NT2/D1 (cell line): Measurements from ENCODE around the gene PLEKHA6.

ENCODE experiments used
- DNase-seq: peaks from one replicate; pipeline ENCODE4 v3.0.0-alpha.2; 2011; ENCODE audit warnings: low read depth, low spot score
- H3K27me3 ChIP-seq: 2 replicates; pipeline ENCODE4 v1.6.0; 2011; ENCODE audit warnings: mild to moderate bottlenecking; ENCODE audit not compliant: insufficient read length, insufficient read depth
- H3K36me3 ChIP-seq: 2 replicates; pipeline ENCODE4 v1.6.1; 2011; ENCODE audit warnings: mild to moderate bottlenecking, low read length, mixed read lengths; ENCODE audit not compliant: insufficient read depth, insufficient read length
- H3K4me1 ChIP-seq: 2 replicates; pipeline ENCODE4 v1.5.1; 2011; ENCODE audit not compliant: insufficient read depth, insufficient read length
- H3K4me3 ChIP-seq: 2 replicates; pipeline ENCODE4 v1.5.1; 2011; ENCODE audit warnings: low read depth; ENCODE audit not compliant: insufficient read length
- H3K9ac ChIP-seq: 2 replicates; pipeline ENCODE4 v1.6.0; 2011; ENCODE audit warnings: low read depth; ENCODE audit not compliant: insufficient read length
- H3K9me3 ChIP-seq: 2 replicates; pipeline ENCODE4 v1.5.1; 2011; ENCODE audit warnings: mild to moderate bottlenecking, low read length; ENCODE audit not compliant: insufficient read depth
- SUZ12 ChIP-seq: IDR thresholded peaks from 2 replicates; pipeline ENCODE4 v1.6.1; 2011; ENCODE audit not compliant: insufficient read length, insufficient read depth; ENCODE audit errors: extremely low read depth
- YY1 ChIP-seq: IDR thresholded peaks from 2 replicates; pipeline ENCODE4 v1.6.1; 2011; ENCODE audit not compliant: insufficient read length, insufficient read depth
- ZNF274 ChIP-seq: IDR thresholded peaks from 2 replicates; pipeline ENCODE4 v1.6.1; 2011; ENCODE audit warnings: mild to moderate bottlenecking, low read depth, low read length

Gene PLEKHA6

DNA sequence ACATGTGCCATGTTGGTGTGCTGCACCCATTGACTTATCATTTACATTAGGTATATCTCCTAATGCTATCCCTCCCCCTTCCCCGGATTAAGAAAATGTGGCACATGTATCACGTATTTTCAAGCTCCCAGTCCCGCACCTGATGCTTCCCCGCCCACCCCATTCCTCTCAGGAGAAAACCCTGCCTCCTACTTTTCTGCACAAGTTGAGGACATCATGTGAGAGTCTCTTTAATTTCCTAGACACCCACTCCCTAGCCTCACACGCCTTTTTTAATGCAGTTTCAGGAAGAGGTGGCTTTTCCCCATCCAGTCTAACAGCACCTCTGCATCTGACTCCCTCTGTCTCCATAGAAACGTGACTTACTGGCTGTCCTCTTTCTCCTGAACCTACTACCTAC, 87.8 kb downstream of the PLEKHA6 start:
- peaks cover 14% of the 10 kb centered on the region for H3K36me3 ChIP-seq
- H3K9me3 ChIP-seq, result no peaks in the 10 kb centered on the region
- H3K27me3 ChIP-seq, result no peaks in the 10 kb centered on the region
- peaks cover 5% of the 10 kb centered on the region for H3K4me1 ChIP-seq
- H3K4me3 ChIP-seq, result no peak overlapping the region
- no peak for DNase-seq
- TF ChIP-seq SUZ12 (no peak), ZNF274 (no peak)
- H3K9ac ChIP-seq, result no peak overlapping the region

DNA sequence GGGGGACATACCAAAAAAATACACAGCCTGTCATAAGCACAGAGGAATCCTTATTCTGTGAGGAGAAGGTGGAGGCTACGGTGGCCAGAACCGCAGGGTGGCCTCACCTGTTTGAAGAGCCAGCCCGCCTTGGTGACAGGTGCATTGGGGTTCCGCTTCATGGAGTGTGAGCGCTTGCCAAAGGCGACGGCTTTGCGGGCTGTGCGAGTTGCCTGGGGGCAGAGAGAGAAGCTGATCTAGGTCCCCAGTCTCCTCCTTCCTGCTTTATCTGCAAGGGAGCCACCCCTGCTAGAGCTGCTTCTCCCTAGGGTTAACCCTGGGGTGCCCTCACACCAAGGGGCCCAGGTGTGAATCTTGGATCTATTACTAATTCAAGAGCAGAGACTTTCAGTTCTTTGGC, 91.6 kb downstream of the PLEKHA6 start:
- DNase-seq, result no peak
- Histone ChIP-seq H3K27me3 (no peaks in the 10 kb centered on the region), H3K4me1 (peaks cover 7% of the 10 kb centered on the region), H3K4me3 (no peak overlapping the region), H3K9ac (no peak overlapping the region), H3K36me3 (peaks cover 25% of the 10 kb centered on the region), H3K9me3 (no peaks in the 10 kb centered on the region)
- TF ChIP-seq ZNF274, result no peak
- no peak for TF ChIP-seq YY1
- TF ChIP-seq SUZ12, result no peak

DNA sequence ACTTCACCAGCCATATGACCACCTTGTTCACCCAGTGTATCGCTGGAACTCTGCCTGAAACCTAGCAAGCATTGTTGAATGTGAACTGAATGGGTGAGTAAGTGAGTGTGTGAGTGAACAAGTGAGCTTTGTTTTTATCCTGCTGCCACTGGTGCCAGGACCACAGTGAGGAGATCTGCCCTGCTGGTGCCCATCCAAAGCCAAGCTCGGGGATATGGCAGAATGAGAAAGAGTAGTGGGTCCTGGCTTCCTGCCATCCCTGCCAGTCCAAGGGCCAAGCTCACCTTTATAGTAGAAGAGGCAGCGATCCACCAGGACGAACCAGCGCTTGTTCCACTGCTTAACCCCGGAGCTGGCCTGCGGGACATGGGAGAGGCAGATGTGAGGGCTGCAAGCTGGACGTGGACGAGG, 92.5 kb downstream of the PLEKHA6 start:
- H3K9ac ChIP-seq, result no peak overlapping the region
- H3K36me3 ChIP-seq, result peaks cover 22% of the 10 kb centered on the region

DNA sequence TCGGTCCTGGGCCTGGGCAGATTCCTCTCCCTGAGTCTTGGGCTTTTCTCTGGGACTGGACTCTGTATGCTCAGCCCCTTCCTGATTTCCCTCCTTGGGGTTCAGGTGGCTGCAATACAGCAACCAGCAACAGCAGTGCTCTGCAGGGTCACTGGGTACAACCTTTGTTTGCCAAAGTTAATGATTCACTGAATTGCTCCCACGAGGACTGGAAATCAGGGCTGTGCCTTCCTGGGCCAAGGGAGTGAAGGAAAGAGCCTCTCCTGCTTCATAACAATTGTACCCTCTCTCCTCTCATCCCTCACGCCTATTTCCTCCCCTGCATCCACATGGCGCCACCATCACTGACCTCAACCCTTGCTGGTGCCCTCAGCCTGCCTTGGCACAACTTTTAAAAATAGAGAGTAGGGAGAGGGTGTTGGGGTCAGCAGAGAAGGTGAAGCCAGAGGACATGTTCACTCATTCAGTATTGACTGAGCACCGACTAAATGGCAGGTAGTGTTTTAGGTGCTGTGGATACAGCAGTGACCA, 93.2 kb downstream of the PLEKHA6 start:
- no peak for TF ChIP-seq ZNF274
- no peak for TF ChIP-seq SUZ12
- no peak for TF ChIP-seq YY1
- peaks cover 22% of the 10 kb centered on the region for H3K36me3 ChIP-seq
- H3K9me3 ChIP-seq, result no peaks in the 10 kb centered on the region
- H3K4me1 ChIP-seq, result peaks cover 18% of the 10 kb centered on the region
- H3K4me3 ChIP-seq, result no peak overlapping the region
- no peaks in the 10 kb centered on the region for H3K27me3 ChIP-seq
- no peak overlapping the region for H3K9ac ChIP-seq
- no peak for DNase-seq

More for the DNA sequence above, 92.5 kb downstream of the PLEKHA6 start:
- H3K27me3 ChIP-seq, result no peaks in the 10 kb centered on the region
- no peaks in the 10 kb centered on the region for H3K9me3 ChIP-seq
- DNase-seq, result no peak
- TF ChIP-seq YY1 (no peak), SUZ12 (no peak), ZNF274 (no peak)
- H3K4me1 ChIP-seq, result peaks cover 15% of the 10 kb centered on the region
- H3K4me3 ChIP-seq, result no peak overlapping the region

DNA sequence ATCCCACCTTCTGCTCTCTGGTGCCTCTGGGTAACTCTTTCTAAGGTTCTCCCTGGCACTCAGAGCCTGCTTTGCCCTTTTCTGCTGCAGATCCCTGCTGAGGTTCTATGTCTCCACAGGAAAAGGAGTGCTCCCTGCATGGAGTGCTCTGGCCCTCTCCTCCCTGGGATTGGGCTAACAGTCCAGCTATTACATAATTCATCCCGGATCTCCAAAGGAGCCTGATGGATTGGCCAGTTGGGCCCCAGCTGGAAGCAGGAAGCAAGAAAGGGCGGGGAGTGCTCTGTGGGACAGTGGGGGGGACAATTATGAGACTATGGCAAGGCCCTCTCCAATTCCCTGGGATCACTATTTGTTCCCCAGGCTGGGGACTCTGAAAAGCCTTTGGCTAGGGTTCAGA, 94.1 kb downstream of the PLEKHA6 start:
- H3K9ac ChIP-seq, result no peak overlapping the region
- no peak overlapping the region for H3K4me3 ChIP-seq
- H3K4me1 ChIP-seq, result peaks cover 18% of the 10 kb centered on the region
- peaks cover 27% of the 10 kb centered on the region for H3K36me3 ChIP-seq
- no peak for DNase-seq
- H3K27me3 ChIP-seq, result no peaks in the 10 kb centered on the region
- H3K9me3 ChIP-seq, result no peaks in the 10 kb centered on the region
- no peak for TF ChIP-seq SUZ12
- TF ChIP-seq ZNF274, result no peak
- TF ChIP-seq YY1, result no peak

DNA sequence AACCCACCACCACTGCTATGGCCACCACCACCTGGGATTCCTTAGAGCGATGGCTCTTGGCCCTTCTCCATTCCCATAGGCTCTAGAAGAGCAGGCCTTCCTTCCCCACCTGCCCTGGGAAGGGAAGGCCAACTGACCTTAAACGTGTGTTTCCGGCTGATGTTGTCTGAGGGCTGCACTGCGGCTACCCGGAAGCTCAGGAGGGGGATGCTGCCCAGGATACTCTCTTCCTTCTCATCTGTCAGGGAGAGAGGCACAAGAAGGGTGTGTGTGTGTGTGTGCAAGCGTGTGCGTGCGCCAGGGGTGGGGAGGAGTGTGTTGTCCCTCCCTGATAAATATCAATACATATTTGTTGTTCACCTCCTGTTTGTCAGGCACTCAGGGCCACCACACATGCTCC, 94.9 kb downstream of the PLEKHA6 start:
- Histone ChIP-seq H3K27me3 (no peaks in the 10 kb centered on the region), H3K9ac (no peak overlapping the region), H3K9me3 (no peaks in the 10 kb centered on the region), H3K4me1 (peaks cover 18% of the 10 kb centered on the region), H3K36me3 (peaks cover 30% of the 10 kb centered on the region), H3K4me3 (no peak overlapping the region)
- DNase-seq, result no peak
- TF ChIP-seq YY1 (no peak), SUZ12 (no peak), ZNF274 (no peak)

DNA sequence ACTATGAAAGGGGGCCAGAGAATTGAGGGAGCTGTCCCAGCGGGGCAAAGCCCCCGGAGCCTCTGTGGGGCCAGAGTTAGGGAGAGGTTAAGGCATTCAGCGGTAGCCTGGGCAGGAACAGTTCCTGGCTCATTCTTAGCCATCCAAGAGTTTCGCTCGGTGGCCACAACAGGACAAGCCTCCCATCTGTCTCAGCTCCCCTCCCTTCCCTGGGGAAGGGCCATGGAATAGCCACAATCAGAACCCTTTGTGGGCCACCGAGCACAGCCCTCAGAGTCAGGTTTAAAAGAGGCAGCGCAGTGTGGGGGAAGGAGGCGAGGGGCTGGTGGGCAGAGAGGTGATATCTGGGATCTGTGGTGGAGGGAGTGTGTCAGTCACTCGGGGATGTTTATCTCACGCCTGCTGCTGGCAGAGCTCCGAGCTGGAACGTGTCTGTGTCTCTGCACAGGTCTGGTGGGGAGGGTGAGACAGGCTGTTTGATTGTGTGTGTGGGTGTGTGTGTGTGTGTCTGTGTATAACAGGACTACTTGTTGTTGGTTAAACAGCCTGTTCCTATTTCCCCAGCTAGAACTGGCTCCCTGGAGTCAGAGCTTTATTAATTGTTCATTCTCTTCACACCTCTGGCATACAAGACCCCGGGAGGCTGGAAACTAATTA, 96.3 kb downstream of the PLEKHA6 start:
- Histone ChIP-seq H3K9ac (peak overlapping the region; percentile 12), H3K4me3 (no peak overlapping the region), H3K27me3 (no peaks in the 10 kb centered on the region), H3K9me3 (no peaks in the 10 kb centered on the region), H3K36me3 (peaks cover 30% of the 10 kb centered on the region), H3K4me1 (peaks cover 18% of the 10 kb centered on the region)
- DNase-seq, result no peak
- TF ChIP-seq SUZ12 (no peak), ZNF274 (no peak), YY1 (no peak)
